NCI-H526 treated with DMSO at 0.1 percent for 48 hours (cell line): ENCODE measurements around the gene TOMM40L.
"Not testable (repeated sequence)": the region's sequence is repeated elsewhere in the genome, so short reads cannot be mapped to it uniquely, and the experiment has no call there.

Source experiments
- DNase-seq: peaks from one replicate; lab custom pipeline; 2025; lab: John Stamatoyannopoulos, UW

Gene TOMM40L

GRCh38 chr1:161257109-161257508 lies 31.2 kb downstream of the TOMM40L start:
- not testable (repeated sequence) for DNase-seq

- peak; percentile 92 for DNase-seq
Observed at GRCh38 chr1:161258439-161259344, 32.8 kb downstream of the TOMM40L start, which contains the start of gene PCP4L1. Gene PCP4L1, plus strand, starts transcription at chr1:161258745. Its CDS starts 230 bp downstream, at chr1:161258975.

DNA sequence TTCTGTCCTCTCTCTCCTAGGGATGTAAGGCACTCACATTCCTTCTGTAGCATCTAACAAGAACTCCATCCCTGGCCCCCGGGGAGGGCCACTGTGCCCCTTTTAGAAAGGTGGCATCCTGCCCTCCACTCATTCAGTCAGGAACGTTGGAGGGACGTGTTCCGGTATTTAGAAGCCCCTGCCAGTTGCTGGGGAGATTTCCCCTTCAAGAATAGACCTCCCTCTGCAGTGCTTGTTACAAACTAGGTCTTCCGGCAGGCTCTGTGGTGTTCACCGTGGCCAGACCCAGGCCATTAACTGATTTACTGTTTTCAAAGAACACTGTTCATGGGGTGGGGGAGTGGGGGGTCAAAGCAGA lies 33.5 kb downstream of the TOMM40L start:
- DNase-seq = no peak

- no peak for DNase-seq
Observed at GRCh38 chr1:161259765-161260164, 33.9 kb downstream of the TOMM40L start.

GRCh38 chr1:161260376-161261260 lies 34.8 kb downstream of the TOMM40L start:
- no peak for DNase-seq

GRCh38 chr1:161261261-161262235 lies 35.7 kb downstream of the TOMM40L start:
- DNase-seq = no peak

- no peak for DNase-seq
Observed at GRCh38 chr1:161265305-161265704, 39.4 kb downstream of the TOMM40L start.

DNA sequence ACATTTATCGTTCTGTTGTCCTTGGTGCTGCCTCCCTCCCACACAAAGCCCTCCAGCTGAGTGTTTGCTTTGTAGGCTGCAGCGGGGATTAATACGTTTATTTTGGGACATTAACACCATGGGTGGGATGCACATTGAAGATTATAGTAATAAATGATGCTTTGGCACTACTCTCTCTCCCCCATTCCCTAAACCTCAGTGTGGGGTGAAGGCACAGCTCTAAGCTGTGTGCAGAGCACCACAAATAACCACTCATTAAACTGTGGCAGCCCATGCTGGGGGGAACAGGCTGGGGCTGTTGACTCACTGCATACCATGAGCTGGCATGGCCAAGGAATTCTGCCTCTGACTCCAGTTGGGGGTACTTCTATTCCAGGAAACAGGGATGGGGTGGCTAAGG lies 40.3 kb downstream of the TOMM40L start:
- DNase-seq = no peak

DNA sequence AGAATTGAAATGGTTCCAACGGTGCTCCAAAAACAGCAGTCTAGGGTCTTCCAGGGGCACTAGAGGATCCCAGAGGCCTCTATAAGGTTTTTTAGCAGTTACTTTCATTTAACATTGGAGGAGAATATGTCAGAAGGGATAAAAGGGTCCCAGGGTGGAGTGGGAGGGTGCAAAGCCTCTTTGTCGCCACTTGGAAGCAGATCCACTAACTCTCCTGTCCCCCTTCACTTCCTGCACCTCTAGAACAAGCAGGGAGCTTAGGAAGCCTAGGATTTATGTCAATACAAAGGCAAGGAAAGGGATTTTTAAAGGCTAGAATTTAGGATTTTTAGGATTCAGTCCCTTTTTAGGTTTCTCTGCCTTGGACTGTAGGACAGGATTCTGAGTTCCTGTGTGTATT lies 41.0 kb downstream of the TOMM40L start:
- no peak for DNase-seq

DNA sequence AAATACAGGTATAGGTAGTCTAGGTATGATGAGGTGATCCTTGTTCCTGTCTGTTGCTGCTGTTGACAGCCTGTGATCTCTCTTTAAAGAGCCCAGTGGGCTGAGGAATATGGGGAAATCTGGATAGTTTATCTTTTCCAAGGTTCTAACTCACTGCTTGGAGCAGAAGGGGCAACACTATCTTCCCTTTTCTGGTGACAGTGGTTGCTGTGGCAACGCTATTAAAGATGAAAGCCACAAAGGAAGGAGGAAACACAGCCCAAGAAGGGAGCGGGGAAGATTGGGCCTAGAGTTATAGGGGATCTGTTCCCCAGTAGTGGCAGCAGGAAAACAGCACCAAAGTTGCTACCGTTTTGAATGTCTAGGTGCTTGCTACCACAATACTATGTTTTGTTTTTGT lies 41.5 kb downstream of the TOMM40L start:
- no peak for DNase-seq

- no peak for DNase-seq
Observed at GRCh38 chr1:161273402-161273801, 47.5 kb downstream of the TOMM40L start.

- no peak for DNase-seq
Observed at GRCh38 chr1:161274874-161275273, 49.0 kb downstream of the TOMM40L start.
